IMR-90 (cell line): ENCODE results near the gene CENPP. TPM values are rescaled to one million over a fixed set of nuclear protein-coding genes. Genes with fewer than 3 reads are reported as not detected.
A peak's percentile ranks its signal among the peaks of the same experiment; 100 is the strongest.

ENCODE experiments used
- ATAC-seq: fragments of 200-7000 bp; cut with Tn5 transposase; 2 replicates; pipeline ENCODE4 v1.9.1; 2020; ENCODE audit warnings: low read depth, mild to moderate bottlenecking, moderate library complexity
- BruUV-seq: library from RNA; stranded (reverse); fragments of 400-500 nt; replicated peaks from 2 replicates; lab custom pipeline; 2021; lab: Mats Ljungman, UMichigan
- CTCF ChIA-PET: fragments of 300-600 bp; formaldehyde crosslinking; extraction: SDS; loops from one replicate; lab custom pipeline; 2021; ENCODE audit warnings: antibody characterized with exemption; lab: Yijun Ruan, JAX
- POLR2A ChIA-PET: fragments of 300-600 bp; sonication (Branson Sonifier 250); formaldehyde crosslinking; loops from one replicate; lab custom pipeline; 2022; ENCODE audit warnings: antibody characterized with exemption; ENCODE audit not compliant: unreplicated experiment; lab: Charles Lee
- DNase-seq: peaks from one replicate; pipeline ENCODE4 v3.0.0; 2013
- H2AFZ ChIP-seq: replicated peaks from 2 replicates; pipeline ENCODE3; 2013; ENCODE audit warnings: low read length, mild to moderate bottlenecking; ENCODE audit not compliant: poor library complexity
- H2AK5ac ChIP-seq: 2 replicates; pipeline ENCODE4 v1.6.1; 2013; ENCODE audit warnings: low read depth, low read length, inconsistent platforms
- H2AK9ac ChIP-seq: replicated peaks from 2 replicates; pipeline ENCODE3; 2013; ENCODE audit warnings: mild to moderate bottlenecking, low read depth, low read length, moderate library complexity; ENCODE audit not compliant: poor library complexity
- H2BK120ac ChIP-seq: 2 replicates; pipeline ENCODE4 v1.6.1; 2013; ENCODE audit warnings: low read depth, low read length, inconsistent platforms
- H2BK15ac ChIP-seq: 3 replicates; pipeline ENCODE4 v1.6.1; 2013; ENCODE audit warnings: low read depth, low read length, inconsistent platforms
- H2BK20ac ChIP-seq: 2 replicates; pipeline ENCODE4 v1.6.1; 2013; ENCODE audit warnings: low read depth, mild to moderate bottlenecking, inconsistent platforms, low read length, moderate library complexity
- H2BK5ac ChIP-seq: 2 replicates; pipeline ENCODE4 v1.6.1; 2013; ENCODE audit warnings: mild to moderate bottlenecking, low read depth, low read length, inconsistent platforms; ENCODE audit not compliant: poor library complexity, severe bottlenecking
- H3K14ac ChIP-seq: replicated peaks from 2 replicates; pipeline ENCODE4 v1.6.1; 2013; ENCODE audit warnings: low read depth, low read length, inconsistent platforms
- H3K18ac ChIP-seq: 2 replicates; pipeline ENCODE4 v1.6.1; 2013; ENCODE audit warnings: low read depth, low read length, control low read depth
- H3K23ac ChIP-seq: 2 replicates; pipeline ENCODE4 v1.6.1; 2013; ENCODE audit warnings: low read depth, low read length, inconsistent platforms
- H3K27ac ChIP-seq: 2 replicates; pipeline ENCODE4 v1.5.1; 2013; ENCODE audit warnings: mild to moderate bottlenecking, control low read depth, low read length; ENCODE audit not compliant: insufficient read depth
- H3K27me3 ChIP-seq: 2 replicates; pipeline ENCODE4 v1.6.1; 2013; ENCODE audit warnings: low read length; ENCODE audit not compliant: control insufficient read depth, insufficient read depth
- H3K36me3 ChIP-seq: 2 replicates; pipeline ENCODE4 v1.6.1; 2013; ENCODE audit warnings: low read length, mixed read lengths; ENCODE audit not compliant: control insufficient read depth, insufficient read depth
- H3K4ac ChIP-seq: 2 replicates; pipeline ENCODE4 v1.6.1; 2013; ENCODE audit warnings: low read depth, low read length, inconsistent platforms
- H3K4me1 ChIP-seq: 2 replicates; pipeline ENCODE4 v1.6.1; 2013; ENCODE audit warnings: low read length, mixed read lengths; ENCODE audit not compliant: control insufficient read depth, insufficient read depth
- H3K4me2 ChIP-seq: 2 replicates; pipeline ENCODE4 v1.6.1; 2013; ENCODE audit warnings: low read depth, mild to moderate bottlenecking, control low read depth, low read length, moderate library complexity
- H3K4me3 ChIP-seq: 2 replicates; pipeline ENCODE4 v1.5.1; 2013; ENCODE audit warnings: low read depth, mild to moderate bottlenecking, control low read depth, low read length, moderate library complexity; ENCODE audit not compliant: insufficient read depth
- H3K56ac ChIP-seq: 2 replicates; pipeline ENCODE4 v1.6.1; 2013; ENCODE audit warnings: low read length, inconsistent platforms; ENCODE audit not compliant: insufficient read depth; ENCODE audit errors: extremely low read depth
- H3K79me1 ChIP-seq, 2 experiments: 2 replicates each; pipeline ENCODE4 v1.6.1; 2013; ENCODE audit warnings: low read length in 2 of 2, inconsistent platforms in 1 of 2, low read depth in 1 of 2
- H3K9ac ChIP-seq: 2 replicates; pipeline ENCODE4 v1.6.1; 2013; ENCODE audit warnings: low read depth, low read length, control low read depth
- H3K9me1 ChIP-seq: 2 replicates; pipeline ENCODE4 v1.6.1; 2013; ENCODE audit warnings: low read length, inconsistent platforms; ENCODE audit not compliant: insufficient read depth
- H3K9me3 ChIP-seq: 2 replicates; pipeline ENCODE4 v1.6.1; 2013; ENCODE audit warnings: low read length; ENCODE audit not compliant: control insufficient read depth, insufficient read depth
- H4K20me1 ChIP-seq: 2 replicates; pipeline ENCODE4 v1.6.1; 2013; ENCODE audit warnings: low read length, inconsistent platforms; ENCODE audit not compliant: insufficient read depth
- H4K5ac ChIP-seq: 2 replicates; pipeline ENCODE4 v1.6.1; 2013; ENCODE audit warnings: mild to moderate bottlenecking, low read depth, low read length, control low read depth
- H4K8ac ChIP-seq, 2 experiments: 2 replicates each; pipeline ENCODE4 v1.6.1; 2013; ENCODE audit warnings: low read depth in 2 of 2, low read length in 2 of 2, control low read depth in 1 of 2, inconsistent platforms in 1 of 2
- H4K91ac ChIP-seq: 2 replicates; pipeline ENCODE4 v1.6.1; 2013; ENCODE audit warnings: low read depth, low read length, inconsistent platforms; ENCODE audit not compliant: insufficient read depth
- BHLHE40 ChIP-seq: fragments of 150-350 bp; IDR thresholded peaks from 2 replicates; pipeline ENCODE4 v1.6.1; 2016; ENCODE audit warnings: mild to moderate bottlenecking, low read depth, low read length
- CEBPB ChIP-seq: IDR thresholded peaks from 2 replicates; pipeline ENCODE4 v1.6.1; 2012; ENCODE audit warnings: low read depth, low read length, improper control_type of control experiment
- CHD1 ChIP-seq: IDR thresholded peaks from 2 replicates; pipeline ENCODE4 v1.6.1; 2012; ENCODE audit warnings: low read depth, low read length, improper control_type of control experiment
- ELK1 ChIP-seq: fragments of 150-350 bp; IDR thresholded peaks from 2 replicates; pipeline ENCODE4 v1.6.1; 2016; ENCODE audit warnings: low read depth, mild to moderate bottlenecking, low read length, moderate library complexity, borderline replicate concordance
- FOS ChIP-seq: fragments of 150-350 bp; IDR thresholded peaks from 2 replicates; pipeline ENCODE4 v1.6.1; 2016; ENCODE audit warnings: low read depth, low read length
- MAFK ChIP-seq: IDR thresholded peaks from 2 replicates; pipeline ENCODE4 v1.6.1; 2012; ENCODE audit warnings: low read depth, low read length, improper control_type of control experiment
- MAZ ChIP-seq: IDR thresholded peaks from 2 replicates; pipeline ENCODE4 v1.6.1; 2012; ENCODE audit warnings: low read depth, mild to moderate bottlenecking, low read length, improper control_type of control experiment, moderate library complexity, borderline replicate concordance
- MXI1 ChIP-seq: IDR thresholded peaks from 2 replicates; pipeline ENCODE4 v1.6.1; 2012; ENCODE audit warnings: low read depth, mild to moderate bottlenecking, low read length, moderate library complexity, borderline replicate concordance
- NFE2L2 ChIP-seq: fragments of 150-350 bp; IDR thresholded peaks from 2 replicates; pipeline ENCODE4 v1.6.1; 2016; ENCODE audit warnings: low read depth, mild to moderate bottlenecking, low read length
- POLR2A ChIP-seq: IDR thresholded peaks from 2 replicates; pipeline ENCODE4 v1.6.1; 2012; ENCODE audit warnings: mild to moderate bottlenecking, low read depth, low read length
- RAD21 ChIP-seq: IDR thresholded peaks from 2 replicates; pipeline ENCODE4 v1.6.1; 2012; ENCODE audit warnings: low read length, improper control_type of control experiment
- RCOR1 ChIP-seq: IDR thresholded peaks from 2 replicates; pipeline ENCODE4 v1.6.1; 2012; ENCODE audit warnings: mild to moderate bottlenecking, low read length, improper control_type of control experiment; ENCODE audit not compliant: insufficient replicate concordance
- RFX5 ChIP-seq: IDR thresholded peaks from 2 replicates; pipeline ENCODE4 v1.8.0; 2012; ENCODE audit warnings: low read depth, mild to moderate bottlenecking, low read length, moderate library complexity
- SMC3 ChIP-seq: fragments of 150-350 bp; IDR thresholded peaks from 2 replicates; pipeline ENCODE4 v1.6.1; 2016; ENCODE audit warnings: low read depth, mild to moderate bottlenecking, antibody characterized with exemption, low read length, moderate library complexity
- USF2 ChIP-seq: fragments of 150-350 bp; IDR thresholded peaks from 2 replicates; pipeline ENCODE4 v1.6.1; 2017; ENCODE audit warnings: mild to moderate bottlenecking, antibody characterized with exemption, low read length, low read depth
- dilution Hi-C: fragments of 300-500 bp; cut with HindIII; formaldehyde crosslinking; loops from one replicate; pipeline ENCODE4 v1.14.3; 2018; ENCODE audit warnings: low sequenced_read_pairs; ENCODE audit not compliant: unreplicated experiment
- in situ Hi-C: fragments of 300-500 bp; cut with MboI; formaldehyde crosslinking; loops from 3 replicates; pipeline ENCODE4 v1.14.3; 2019; ENCODE audit warnings: low sequenced_read_pairs, inconsistent platforms, mixed read lengths
- intact Hi-C: fragments of 100-400 bp; cut with micrococcal nuclease; formaldehyde crosslinking; loops from 2 replicates; pipeline ENCODE4 v1.10.0; 2022
- polyA plus RNA-seq, 3 experiments: library from polyadenylated mRNA; depleted of rRNA; stranded (reverse); fragments of >200 nt; gene quantifications; 2 replicates each; pipeline ENCODE4 v1.2.3, GENCODE V29; 2012; ENCODE audit warnings: low replicate concordance in 1 of 3
- total RNA-seq: library from RNA; depleted of rRNA; stranded (reverse); fragments of >200 nt; gene quantifications from 2 replicates; pipeline ENCODE4 v1.2.3, GENCODE V29; 2012
- TF ChIP-seq, protein P1 (sequence below): conservative IDR thresholded peaks from 2 replicates; pipeline ENCODE4 v1.5.1; 2012; ENCODE audit warnings: mild to moderate bottlenecking, low read depth, low read length, improper control_type of control experiment

The CENPP gene
- total and polyA plus RNA-seq, 2 of the 4 experiments (the other 2 are of a cell fraction), result 1.4 to 2.0 TPM

GRCh38 chr9:92479346-92479745, 153.6 kb downstream of the CENPP start:
- DNase-seq (no peak), ATAC-seq (no peak)
- H2AFZ ChIP-seq, result no peak overlapping the region
- dilution Hi-C loops, result no loop called here
- H2AK5ac ChIP-seq, result peak overlapping the region; percentile 52; the same call in 1 of the 2 replicates
- TF ChIP-seq ELK1, result no peak
- TF ChIP-seq MAZ, result no peak
- TF ChIP-seq CEBPB, result no peak
- no peak for TF ChIP-seq CHD1
- TF ChIP-seq RCOR1, result no peak
- TF ChIP-seq POLR2A, result no peak
- TF ChIP-seq RFX5, result no peak
- TF ChIP-seq SMC3, result no peak
- no peak for TF ChIP-seq FOS
- TF ChIP-seq RAD21, result no peak
- no peak for TF ChIP-seq NFE2L2
- no peak for TF ChIP-seq BHLHE40
- TF ChIP-seq, protein P1, sequence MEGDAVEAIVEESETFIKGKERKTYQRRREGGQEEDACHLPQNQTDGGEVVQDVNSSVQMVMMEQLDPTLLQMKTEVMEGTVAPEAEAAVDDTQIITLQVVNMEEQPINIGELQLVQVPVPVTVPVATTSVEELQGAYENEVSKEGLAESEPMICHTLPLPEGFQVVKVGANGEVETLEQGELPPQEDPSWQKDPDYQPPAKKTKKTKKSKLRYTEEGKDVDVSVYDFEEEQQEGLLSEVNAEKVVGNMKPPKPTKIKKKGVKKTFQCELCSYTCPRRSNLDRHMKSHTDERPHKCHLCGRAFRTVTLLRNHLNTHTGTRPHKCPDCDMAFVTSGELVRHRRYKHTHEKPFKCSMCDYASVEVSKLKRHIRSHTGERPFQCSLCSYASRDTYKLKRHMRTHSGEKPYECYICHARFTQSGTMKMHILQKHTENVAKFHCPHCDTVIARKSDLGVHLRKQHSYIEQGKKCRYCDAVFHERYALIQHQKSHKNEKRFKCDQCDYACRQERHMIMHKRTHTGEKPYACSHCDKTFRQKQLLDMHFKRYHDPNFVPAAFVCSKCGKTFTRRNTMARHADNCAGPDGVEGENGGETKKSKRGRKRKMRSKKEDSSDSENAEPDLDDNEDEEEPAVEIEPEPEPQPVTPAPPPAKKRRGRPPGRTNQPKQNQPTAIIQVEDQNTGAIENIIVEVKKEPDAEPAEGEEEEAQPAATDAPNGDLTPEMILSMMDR, result no peak
- TF ChIP-seq MAFK, result no peak
- no peak for TF ChIP-seq MXI1
- no peak for TF ChIP-seq USF2
- no TSS peak for BruUV-seq
- no peak overlapping the region for H2BK5ac ChIP-seq
- H2AK9ac ChIP-seq, result no peak overlapping the region
- no peak overlapping the region; the same call in 1 of the 2 replicates for H2BK20ac ChIP-seq
- no peak overlapping the region for H4K5ac ChIP-seq
- ChIA-PET CTCF (no interaction called here), POLR2A (no interaction called here)
- peak overlapping the region; percentile 76 for H2BK120ac ChIP-seq
- H2BK15ac ChIP-seq, result peak overlapping the region; percentile 54; the same call in 1 of the 3 replicates
- peak overlapping the region; percentile 72; the same call in 1 of the 2 replicates for H3K4ac ChIP-seq
- H3K4me2 ChIP-seq, result no peak overlapping the region
- no peak overlapping the region for H3K18ac ChIP-seq
- peak overlapping the region; percentile 72; the same call in 1 of the 2 replicates for H3K14ac ChIP-seq
- 0 out of 2 replicates have a peak overlapping the region, but pooled peaks have one; percentile 62 for H3K23ac ChIP-seq
- no peaks in the 10 kb centered on the region for H3K9me3 ChIP-seq
- no peak overlapping the region for H3K56ac ChIP-seq
- in situ Hi-C loops, result no loop called here
- H3K4me1 ChIP-seq, result peaks cover 16% of the 10 kb centered on the region
- no peak overlapping the region for H4K91ac ChIP-seq
- intact Hi-C loops, result no loop called here
- no peak overlapping the region for H3K4me3 ChIP-seq
- no peak overlapping the region for H4K8ac ChIP-seq
- H3K27me3 ChIP-seq, result no peaks in the 10 kb centered on the region
- H3K9me1 ChIP-seq, result peaks cover 5% of the 10 kb centered on the region
- H3K9ac ChIP-seq, result no peak overlapping the region
- H3K36me3 ChIP-seq, result no peaks in the 10 kb centered on the region
- H4K20me1 ChIP-seq, result no peaks in the 10 kb centered on the region
- no peak overlapping the region for H3K27ac ChIP-seq
- H3K79me1 ChIP-seq, result peaks cover 0 to 2% of the 10 kb centered on the region in 2 experiments; a peak in 1 of 4 replicates
